HG03354 (cell line): ENCODE results near the gene SORCS2.

ENCODE experiments used
- ATAC-seq: cut with Tn5 transposase; IDR thresholded peaks from one replicate; pipeline ENCODE4 v1.9.1; 2021; ENCODE audit warnings: mild to moderate bottlenecking; ENCODE audit not compliant: unreplicated experiment, poor library complexity, severe bottlenecking

The SORCS2 gene

DNA sequence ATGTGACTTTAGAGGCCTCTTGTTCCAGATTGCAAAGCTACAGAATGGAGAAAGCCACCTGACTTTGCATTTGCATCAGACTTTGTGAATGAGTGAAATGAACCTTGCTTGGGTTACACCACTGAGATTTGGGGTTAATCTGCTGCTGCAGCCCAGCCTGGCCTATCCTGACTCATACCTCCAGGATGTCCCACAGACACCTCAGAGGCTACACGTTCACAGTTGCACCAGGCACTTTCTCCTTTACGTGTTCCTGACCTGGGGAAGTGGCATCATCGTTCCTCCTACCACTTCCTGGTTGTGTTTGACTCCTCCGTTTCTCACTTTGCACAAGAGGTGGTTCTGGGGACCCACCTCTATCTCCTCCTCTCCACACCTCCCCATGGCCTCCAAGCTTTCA is 9.2 kb upstream of the SORCS2 start:
- ATAC-seq = no peak

DNA sequence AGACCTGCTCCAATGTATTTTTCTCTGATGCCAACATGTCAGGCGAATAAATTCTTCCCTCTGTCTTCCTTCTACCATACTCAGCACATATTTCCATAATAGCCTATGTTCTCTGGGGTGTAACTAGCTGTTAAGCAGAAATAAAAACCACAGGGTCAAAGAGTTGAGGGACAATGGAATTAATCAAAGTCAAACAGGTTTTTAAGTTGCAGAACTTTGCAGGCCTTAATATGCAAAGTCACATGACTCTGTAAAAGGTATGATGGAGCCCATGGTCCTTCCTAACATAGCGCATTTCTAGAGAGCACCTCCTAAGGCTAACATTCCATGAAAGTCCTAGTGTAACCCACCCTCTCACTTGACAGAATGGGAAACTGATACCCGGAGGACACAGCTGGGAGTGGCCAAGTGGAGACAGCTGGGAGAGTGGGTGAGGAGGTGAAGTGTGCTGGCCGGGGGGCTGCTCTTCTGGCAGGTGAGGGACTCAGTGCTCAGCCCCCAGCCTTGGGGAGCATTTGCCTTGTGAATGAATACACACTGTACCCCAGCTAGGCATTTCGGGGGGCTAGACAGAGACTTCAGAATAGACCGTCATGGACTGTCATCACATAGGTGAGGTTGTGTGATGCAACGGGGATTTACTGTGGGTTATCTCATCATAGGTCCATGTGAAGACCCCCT is 8.4 kb upstream of the SORCS2 start:
- no peak for ATAC-seq

DNA sequence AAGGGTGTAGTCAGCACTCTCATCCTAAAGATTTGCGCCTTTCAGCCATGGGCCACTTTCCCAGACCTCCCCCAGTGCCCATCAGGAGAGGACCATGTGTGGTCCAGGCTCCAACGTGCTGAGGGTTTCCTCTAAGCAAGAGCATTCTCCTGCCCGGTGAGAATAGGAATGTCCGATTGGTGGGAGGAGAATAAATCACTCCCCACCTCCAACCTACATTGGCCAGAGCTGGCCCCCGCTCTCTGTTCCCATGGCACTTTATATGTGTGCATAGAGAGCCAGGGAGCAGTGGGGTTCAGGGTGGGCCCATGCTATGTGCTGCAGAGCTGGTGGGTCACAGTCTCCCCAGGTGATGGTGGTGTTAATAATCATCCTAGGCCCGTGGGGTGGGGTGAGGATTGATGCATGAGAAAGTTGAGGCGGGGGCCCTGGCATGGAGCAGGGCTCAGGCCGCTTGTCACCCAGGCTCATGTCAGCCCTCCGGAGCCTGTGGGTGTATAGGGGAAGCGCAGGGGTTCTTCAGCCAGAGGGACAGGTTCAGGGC is 6.8 kb upstream of the SORCS2 start:
- no peak for ATAC-seq

DNA sequence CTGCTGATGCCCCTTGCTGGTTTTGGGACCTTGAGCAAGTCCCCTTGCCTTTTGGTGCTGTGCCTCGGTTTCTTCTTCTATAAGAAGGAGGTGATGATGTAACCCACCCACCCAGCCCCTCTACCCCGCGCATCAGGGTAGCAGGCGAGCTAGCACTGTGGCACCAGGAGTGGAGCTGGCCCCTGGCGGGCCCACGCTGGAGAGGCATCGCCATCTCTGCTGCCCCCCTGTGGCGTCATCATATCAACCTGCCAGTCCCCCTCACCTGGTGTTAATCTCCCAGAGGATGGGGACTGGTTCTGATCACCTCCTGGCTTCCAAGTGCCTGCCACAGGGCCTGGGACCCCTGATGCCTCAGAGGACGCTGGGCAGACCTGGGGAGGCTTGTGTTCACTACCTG is 6.3 kb upstream of the SORCS2 start:
- no peak for ATAC-seq

DNA sequence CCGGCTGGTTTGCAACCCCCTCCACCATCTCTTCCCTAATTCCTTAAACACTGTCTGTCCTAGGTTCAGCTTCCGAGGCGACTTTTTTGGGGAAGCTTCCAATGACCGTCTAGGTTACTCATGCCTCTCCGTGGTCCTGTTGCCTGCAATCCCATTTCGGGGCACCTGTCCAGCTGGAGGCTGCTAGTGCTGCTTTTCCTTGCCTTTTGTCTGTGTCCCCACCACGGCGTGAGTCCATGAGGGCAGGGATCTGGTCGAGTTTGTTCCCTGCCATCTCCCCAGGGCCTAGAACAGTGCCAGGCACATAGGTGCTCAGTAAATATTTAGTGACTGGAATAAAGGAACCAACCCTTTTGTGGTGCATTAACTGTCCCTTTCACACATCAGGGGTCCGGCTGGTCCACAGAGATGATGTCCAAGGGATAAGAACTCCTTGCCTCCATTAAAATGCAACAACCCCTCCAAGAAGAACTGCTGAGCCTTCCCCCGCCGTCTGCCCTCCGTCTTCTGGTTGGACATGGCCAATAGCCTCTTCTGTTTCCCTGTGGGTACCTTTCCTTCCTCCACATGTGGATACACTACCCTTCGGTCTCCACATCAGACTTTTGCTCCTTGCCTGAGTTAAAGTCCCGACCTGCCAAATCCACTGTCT is 5.7 kb upstream of the SORCS2 start:
- ATAC-seq = no peak

DNA sequence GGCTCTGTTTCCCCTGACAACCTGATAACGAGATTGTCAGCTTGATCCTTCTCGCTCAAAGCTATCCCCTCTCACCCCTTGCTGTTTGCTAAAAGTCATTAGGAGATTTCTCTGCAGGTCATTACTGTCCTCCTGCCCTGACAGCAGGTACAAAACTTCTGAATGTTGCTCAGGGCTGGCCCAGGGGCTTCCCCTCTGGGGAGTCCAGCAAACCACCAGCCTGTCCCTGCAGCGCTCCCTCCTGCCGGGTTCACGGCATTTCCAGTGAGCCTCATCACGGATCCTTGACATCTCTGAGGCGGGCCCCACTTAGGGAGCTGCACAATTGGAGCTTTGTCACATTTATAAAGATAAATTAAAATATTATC is 5.2 kb upstream of the SORCS2 start:
- no peak for ATAC-seq

DNA sequence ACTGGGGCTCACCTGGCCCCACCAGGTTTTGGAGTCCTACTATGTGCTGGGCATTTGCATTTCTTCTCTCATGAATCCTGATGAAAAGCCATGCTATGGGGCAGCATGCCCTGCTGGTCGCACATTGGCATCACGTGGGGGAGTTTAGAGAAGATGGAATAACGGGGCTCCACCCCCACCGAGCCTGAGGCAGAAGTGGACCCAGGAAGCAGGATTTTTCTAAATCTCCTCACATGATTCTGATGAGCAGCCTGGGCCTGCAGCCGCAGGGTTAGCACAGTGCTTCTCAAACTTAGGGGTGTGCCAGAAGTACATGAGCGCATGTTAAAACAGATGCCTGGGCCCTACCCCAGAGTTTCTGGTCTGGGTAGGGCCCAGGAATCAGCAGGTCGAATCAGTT is 4.6 kb upstream of the SORCS2 start:
- no peak for ATAC-seq

DNA sequence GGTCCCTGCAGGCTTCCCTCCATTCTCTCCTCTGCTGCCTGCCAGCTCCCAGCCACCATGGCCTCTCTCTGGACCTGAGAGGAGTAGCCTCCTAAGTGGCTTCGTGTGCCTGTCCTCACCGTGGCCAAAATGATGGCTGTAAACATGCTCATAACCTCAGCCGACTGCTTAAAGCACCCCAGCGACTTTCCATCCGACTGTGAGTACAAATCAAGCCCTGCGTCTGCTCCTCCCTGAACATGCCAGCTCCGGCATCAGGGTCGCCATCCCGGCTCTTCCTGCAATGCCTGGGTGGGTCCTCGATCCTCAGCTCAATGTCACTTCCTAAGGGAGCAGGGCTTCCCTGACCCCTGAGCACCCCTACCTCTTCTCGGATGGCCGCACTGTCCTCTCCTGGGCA is 3.3 kb upstream of the SORCS2 start:
- ATAC-seq = no peak

DNA sequence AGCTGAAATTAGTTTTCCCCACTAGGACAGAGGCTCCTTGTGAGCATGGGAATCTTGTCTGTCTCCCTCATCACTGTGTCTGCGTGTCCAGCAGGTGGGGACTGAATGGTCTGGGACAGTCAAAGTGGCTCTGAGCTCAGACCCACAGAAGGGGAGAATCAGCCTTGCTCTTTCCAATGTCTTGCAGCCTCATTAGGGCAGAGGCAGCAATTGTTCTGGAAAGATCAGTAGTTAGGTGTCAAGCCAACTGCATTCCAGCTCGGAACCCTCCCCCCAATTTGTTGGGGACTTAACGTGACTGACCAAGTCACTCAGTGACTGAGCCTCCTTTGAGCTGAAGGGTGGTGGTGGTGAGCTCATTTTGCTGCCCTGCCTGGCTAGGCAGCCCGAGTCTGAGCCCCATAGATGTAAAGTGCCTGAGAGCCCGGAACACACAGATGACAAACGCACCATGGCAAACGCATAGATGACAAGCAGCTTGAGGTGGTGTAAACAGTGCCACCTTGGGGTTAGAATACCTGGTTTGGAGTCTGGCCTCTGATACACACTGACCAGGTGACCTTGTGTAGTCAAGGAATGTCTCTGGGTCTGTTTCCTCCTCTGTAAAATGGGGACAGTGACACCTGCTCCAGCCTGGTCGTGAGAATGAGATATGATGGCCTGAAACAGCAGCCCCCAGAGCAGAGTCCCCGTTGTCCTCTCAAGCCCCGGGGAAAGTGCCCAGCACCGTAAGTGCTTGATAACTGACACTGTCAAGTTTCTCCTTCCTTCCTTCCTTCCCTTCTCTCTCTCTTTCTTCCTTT is 2.7 kb upstream of the SORCS2 start:
- no peak for ATAC-seq

DNA sequence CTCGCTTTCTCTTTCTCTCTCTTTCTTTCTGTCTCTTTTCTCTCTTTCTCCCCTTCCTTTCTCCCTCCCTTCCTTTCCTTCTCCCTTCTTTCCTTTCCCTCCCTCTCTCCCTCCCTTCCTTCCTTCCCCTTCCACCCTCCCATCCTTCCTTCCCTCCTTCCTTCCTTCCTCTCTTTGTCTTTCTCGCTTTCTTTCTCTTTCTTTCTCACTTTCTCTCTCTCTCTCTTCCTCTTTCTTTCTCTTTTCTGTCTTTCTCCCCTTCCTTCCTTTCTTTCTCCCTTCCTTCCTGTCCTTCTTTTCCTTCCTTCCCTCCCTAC is 2.1 kb upstream of the SORCS2 start:
- ATAC-seq = no peak

DNA sequence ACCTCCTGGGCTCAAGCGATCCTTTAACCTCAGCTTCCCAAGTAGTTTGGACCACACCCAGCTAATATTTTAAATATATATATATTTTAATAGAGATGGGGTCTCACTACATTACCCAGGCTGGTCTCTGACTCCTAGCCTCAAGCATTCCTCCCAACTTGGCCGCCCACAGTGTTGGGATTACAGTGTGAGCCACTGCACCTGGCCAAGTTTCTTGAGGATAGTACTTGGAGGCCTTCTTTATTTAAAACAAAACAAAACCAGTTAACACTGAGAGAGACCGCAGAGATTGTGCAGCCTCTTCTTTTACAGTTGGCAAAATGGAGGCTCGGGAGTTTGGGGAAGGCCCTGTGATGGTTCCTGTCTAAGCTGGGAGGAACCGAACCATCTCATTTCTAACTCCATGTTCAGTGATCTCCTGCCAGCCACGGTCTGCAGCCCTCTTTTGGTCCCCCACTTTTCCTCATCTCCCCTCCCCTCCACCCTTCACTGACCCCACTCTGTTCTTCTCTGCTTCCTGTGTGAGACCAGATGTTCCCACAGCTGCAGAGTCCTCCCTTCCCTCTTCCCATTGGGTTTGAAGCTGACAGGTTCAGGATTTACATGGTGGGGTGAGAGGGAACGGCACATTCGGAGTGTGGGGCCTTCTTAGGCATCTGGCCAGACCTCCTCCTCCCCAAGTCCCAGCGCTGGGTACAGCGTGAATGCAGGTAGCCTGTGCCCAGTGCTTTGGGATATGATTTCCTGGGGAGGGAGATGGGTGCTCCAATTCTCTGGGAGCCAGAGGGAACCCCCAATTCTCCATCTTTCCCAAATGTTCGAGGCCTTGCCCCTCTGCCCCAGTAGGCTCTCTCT is 1.4 kb upstream of the SORCS2 start:
- no peak for ATAC-seq

DNA sequence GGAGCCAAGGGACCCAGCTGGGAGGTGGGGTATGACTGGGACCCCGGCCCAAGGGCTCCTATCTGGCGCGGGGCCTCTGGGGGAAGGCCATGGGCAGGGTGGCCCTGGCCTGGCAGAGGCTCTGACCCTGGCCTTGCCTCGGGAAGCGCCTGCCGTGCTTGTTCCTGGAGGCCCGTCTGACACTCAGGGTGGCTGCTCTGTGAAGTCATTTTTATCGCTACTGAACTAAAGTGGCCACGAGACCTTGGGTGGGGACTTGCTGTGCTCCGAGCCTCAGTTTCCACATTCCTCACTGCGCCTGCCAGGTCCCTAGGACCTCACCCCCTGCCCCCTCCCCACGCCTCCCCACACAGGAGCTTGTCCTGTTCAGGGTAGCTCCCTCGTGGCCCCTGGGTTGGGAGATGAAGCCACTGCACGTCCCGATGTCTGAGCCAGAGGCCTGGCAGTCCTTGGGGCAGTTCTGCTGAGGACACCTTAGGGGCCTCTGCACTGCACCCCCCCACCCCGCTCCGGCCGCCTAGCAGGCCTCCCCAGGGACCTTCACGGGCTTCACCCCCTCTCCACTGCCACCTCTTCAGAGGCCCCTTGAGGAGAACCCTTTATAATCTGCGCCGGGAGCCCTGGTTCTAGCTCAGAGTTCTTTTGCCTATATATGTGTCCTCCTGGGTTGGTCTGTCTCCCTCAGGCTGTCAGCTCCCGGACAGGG is 639 bp upstream of the SORCS2 start:
- no peak for ATAC-seq

DNA sequence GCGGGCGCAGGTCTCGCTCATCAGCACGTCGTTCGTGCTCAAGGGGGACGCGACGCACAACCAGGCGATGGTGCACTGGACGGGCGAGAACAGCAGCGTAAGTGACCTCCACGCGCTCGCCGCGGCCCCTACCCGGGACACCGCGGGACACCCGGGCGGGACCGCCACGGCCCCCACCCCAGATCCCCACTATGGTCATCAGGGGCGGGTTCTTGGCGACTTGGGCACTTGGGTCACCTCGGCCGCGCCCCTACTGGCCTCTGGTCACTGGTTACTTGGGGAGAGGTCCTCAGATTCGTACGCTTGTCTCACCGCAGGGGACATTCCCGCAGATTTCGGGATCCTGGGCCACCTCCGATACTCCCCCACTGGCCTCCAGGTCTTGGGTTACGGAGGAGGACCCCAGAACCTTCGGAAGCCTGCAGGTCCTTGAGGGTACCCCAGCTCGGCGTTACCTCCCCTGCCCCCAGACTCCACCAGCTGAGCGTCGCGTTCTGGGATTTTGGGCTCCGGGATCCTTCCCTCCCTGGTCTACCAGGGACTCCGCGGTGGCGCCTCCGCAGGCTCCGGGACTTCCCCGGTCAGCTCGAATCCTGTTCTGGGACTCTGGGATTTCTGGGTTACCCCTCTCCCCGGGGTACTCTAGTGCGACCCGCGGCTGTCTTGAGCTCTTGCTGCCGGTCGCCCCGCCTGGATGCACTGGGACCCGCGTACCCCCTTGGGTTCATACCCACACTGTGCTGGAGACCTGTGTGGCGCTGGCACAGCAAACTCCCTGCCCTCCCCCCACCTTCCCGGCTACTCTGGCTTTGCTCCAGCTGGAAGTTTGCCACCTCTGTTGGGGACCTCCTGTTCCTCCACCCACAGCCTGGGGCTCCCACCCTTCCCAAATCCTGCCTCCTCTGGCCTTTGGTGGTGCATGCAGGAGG is 956 bp downstream of the SORCS2 start:
- no peak for ATAC-seq

DNA sequence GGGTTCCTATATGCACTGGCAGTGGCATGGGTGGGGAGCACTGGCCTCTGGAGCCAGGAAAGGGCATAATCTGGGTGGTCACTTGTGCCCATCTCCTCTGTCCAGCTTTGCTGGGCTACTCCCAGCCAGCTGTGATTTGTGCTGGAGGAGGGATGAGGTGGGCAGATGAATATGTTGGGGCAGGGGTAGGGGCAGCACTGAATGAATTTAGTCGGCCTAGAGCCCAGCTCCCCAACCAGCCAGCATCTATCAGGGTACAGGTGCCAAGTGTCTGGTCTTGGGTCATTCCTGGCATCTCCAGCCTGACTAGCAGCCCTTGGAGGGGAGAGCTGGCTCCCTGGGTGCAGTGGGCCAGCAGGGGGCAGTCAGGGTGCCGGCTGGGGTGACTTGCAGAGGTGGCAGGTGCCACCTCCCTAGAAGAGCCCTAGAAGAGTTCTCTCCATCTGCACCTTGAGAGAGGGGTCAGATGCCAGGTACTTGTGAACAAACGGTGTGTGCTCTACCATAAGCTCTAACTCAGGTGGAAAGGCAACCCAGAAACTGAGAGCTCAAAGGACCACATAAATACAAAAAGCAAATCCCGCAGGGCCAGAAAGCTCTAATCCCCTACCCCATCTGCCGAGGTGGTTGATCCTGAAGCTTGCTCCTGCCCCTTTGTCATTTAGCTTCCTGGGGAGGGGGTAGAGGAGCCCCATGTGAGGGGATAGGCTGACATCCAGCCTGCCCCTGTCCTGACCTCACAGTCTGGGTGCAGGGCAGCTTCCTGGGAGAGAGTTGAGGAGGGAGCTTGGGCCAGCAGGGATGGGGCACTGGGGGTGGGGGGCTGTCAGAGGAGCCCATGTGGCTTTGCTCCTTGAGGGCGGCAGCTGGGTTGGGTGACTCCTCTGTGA is 2.2 kb downstream of the SORCS2 start:
- no peak for ATAC-seq

DNA sequence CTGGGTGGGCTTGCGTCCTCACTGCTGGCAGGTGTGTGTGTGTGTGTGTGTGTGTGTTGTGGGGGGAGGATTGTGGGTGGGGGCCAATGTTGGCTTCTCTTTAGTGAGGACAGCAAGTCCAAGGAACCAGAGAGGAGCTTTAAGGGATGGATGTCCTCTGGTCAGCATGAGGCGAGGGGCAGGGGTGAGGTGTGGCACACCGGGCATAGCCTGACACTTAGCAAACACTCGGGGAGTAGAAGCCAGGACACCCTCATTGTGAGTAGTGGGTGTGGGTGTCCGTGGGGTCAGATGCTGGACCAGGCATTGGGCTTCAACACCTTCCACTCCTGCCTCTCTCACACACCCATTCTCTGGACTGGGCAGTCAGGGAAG is 2.8 kb downstream of the SORCS2 start:
- ATAC-seq = no peak

DNA sequence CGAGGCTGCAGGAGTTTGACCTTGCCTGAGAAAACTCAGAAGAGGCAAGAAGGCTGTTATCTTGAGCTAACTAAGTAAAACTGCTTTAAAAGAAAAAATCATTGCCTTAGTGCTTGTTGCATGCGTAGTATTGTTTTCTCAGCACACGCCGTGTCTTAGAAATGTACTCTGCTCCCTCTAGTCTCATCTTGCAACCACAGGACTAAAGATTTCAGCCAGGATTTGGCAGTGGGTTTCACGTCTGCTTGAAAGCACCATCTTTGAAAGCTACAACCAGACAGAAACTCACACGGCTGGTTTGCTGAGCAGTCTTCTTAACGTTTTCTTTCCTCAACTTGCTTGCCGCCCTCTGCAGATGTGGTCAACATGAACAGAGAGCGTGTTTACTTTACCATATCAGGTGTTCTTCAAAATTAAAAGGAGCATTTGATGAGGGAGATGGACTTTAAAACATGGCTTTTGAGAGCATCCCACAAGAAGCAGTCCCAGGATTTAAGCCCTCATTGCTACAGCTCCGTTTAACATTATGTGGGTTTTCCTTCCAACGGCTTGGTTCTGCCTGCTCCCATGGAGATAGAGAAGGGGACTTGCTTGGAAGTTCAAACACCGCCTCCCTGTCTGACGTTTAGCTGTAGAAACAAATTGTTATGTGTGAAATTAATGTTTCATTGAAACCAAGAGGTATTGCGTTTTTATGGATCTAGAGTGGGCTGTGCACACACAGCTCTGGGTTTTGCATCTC is 3.4 kb downstream of the SORCS2 start:
- no peak for ATAC-seq

DNA sequence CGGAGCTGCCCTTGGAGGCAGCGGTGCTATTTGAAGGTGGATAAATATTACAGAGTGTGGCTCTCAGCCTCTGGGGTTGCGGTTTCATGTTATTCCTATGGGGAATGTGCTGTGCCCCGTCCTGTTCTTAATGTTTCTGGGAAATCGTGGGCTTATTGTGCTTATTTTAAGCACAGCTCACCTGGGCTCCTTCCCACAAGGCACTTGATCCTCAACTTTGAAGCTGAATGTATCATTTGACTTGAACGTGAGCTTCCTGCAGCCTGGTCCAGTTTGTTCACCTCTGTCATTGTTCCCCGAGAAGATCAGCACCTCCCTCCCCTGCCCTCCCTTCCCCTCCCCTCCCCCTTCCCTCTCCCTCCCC is 3.9 kb downstream of the SORCS2 start:
- ATAC-seq = no peak
